Femur (tissue), 1 donor: ENCODE results near the gene ORM2.

ENCODE experiments used
- DNase-seq: peaks from one replicate; pipeline ENCODE4 v3.0.0-alpha.2; 2017

Gene ORM2

DNA sequence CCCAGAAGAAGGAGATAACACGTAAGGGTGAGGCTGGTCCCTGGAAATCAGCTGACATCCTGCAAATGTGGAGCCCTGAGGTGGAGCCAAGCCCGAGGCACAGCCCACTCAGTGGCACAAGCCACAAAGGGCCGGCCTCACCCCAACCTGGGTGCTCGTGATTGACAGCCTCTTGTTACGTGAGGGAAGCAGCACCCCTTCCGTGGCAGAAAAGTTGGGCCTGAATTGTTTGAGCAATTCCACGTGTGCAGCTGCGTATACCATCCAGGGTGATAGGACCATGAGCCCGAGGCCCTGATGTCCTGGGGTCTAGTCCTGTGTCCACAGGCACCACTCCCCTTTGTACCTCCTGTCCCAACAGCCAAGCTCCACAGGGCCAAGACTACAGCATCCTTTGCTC lies 4.8 kb downstream of the ORM2 start:
- DNase-seq, result no peak

DNA sequence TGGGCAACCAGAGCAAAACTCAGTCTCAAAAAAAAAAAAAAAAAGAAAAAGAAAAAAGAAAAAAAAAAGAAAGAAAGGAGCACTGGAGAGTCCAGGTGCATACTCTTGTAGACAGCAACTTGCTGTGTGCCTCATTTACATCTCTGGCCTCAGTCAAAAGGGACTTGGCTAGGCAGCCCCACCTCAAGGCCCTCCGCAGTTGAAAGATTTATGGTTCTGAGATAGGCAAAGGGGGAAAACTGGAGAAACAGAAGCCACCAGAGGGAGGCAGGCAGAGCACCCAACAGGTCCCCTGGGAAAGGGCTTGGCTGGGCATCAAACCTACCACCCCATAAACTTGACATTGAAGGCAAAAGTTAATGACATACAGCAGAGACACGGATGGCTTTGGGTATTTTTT lies 6.1 kb downstream of the ORM2 start:
- DNase-seq, result no peak

DNA sequence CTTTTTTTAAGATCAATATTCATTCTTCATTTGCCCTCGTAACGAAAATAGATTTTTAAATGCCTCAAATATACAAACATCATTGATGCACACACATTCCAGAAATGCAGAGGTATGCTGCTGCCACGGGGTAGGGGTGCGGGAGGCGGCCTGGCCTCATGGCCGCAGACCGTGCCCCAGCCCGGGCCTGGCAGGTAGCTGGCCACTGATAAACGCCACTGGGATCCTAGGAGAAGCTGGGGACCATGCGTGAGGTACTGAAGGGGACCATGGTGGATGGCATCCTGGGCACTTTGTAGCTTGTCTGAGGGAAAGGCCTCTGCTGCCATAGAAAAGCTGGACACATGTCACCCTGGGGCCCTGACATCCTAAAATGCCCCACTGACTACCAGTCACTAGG lies 6.5 kb downstream of the ORM2 start:
- no peak for DNase-seq

DNA sequence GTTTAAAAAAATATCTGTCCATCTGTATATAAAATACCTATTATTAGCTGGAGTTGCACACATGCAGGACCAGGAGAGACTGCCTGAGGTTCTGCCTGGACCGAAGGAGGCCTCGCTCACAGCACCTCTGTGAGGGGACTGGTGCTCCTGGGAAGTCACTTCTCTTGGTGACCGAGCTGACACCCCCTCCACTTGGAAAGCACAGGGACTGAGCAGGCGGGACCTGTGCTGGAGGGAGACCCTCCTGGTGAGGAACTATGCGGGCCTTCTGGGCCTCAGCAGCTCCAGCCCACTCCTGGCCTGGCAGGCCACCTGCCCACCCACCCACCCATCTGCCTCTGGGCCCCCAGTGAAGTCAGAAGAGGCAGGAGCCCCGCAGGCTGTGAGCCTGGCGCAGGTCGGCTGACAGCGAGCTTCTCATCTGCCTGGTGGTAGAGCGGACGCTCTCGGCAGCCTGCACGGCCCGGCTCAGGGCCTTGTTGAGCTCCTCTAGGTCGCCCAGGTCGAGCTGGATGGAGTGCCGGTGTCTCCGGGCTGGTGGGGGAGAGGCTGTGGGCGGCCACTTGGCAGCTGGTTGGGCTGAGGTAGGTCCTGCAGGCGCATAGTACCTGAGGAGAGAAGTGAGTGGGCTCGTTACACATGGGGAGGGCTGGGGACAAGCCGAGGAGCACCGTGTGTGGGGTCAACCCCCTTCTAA lies 7.2 kb downstream of the ORM2 start:
- DNase-seq, result no peak

DNA sequence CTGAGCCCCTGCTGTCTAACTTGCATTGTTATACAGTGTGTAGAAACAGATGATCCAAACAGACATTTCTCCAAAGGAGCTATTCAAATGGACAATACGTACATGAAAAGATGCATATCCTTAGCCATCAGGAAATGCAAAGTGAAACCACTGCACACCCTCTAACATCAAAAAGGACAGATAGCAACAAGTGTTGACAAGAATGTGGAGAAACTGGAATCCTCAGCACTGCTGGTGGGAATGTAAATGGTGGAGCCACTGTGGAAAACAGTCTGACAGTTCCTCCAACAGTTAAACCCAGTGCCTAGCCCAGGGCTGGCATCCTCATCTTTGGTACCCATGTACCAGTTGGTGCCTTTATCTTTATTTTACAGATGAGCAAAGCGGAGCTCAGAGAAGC lies 8.5 kb downstream of the ORM2 start:
- no peak for DNase-seq

DNA sequence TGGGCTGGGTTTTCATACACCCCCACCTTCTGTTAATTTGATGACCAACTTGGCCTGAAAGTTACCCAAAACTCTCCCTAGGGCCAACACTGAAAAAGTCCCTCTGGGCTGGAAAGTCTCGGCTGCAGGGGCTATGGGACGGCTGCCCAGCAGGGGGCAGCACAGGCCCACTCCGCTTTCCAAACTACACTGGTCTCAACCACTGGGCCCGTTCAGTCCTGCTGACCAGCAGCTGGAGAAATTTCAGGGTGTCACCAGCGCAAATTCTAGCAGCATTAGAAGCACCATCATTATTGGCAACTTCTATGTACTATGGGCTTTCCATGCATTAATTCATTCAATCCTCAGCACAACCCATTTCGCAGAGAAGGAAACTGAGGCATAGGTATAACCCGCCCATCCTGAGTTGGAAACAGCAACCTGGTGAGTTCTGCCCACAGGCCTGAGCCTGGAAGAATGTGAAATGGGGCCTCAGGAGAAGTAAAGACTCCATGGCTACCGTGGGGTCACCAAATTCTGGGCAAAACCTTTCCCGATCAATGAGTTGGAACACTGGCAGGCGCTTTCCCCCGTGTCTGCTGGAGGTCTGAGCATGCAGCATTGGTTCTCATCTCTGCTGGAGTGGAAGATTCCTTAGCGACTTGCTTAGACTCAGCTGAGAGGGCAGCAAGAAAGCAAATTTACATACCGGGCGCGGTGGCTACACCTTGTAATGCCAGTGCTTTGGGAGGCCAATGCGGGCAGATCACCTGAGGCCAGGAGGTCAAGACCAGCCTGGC lies 9.7 kb downstream of the ORM2 start:
- DNase-seq, result peak; percentile 43

DNA sequence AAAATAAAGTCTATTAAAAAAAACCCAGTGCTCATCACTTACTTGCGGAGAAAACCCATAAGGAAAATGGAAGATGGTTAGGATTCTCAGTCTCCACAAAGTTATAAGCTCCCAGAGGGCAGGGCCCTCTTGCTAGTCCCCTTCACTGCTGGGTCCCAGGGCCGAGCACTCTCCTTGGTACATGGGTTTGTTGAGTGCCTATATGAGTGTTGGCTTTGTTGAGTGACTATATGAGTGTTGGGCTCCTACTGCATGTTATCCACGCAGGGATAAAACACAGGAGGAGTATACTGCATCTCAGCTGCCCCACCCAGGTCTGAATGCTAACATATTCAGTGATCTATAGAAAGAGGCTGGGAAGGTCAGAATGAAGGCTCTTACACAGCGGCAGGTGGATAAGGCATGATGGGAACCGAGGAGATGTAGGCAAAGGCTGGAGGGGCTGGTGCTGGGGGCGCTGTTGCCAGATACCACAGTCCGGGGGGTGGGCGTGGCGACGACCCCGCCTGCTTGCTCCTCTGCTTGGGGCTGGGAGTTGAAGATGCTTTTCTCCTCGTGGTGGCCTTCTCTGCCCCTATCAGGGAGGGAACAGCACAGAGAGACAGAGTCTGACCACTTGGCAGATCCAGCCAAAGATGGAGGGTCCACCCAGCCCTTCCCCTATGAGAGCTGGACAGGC lies 11.6 kb downstream of the ORM2 start:
- no peak for DNase-seq

DNA sequence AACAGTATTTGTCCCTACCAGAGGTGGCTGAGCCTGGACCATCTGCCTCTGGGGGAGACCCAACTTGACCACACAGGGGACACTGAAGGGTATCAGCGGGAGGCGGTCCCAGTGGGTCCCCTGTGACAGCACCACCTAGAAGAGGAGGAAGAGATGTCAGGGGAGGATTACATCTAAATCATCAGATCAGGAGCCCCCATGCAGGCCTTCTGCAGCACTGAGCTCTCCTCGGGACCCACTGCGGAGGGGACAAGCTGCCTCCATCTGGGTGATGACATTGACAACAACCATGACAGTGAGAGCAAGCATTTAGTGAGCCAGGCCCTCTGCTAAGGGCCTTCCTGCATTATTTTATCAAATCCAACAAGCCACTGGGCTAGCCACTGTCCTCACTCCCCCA lies 12.3 kb downstream of the ORM2 start:
- DNase-seq, result no peak

DNA sequence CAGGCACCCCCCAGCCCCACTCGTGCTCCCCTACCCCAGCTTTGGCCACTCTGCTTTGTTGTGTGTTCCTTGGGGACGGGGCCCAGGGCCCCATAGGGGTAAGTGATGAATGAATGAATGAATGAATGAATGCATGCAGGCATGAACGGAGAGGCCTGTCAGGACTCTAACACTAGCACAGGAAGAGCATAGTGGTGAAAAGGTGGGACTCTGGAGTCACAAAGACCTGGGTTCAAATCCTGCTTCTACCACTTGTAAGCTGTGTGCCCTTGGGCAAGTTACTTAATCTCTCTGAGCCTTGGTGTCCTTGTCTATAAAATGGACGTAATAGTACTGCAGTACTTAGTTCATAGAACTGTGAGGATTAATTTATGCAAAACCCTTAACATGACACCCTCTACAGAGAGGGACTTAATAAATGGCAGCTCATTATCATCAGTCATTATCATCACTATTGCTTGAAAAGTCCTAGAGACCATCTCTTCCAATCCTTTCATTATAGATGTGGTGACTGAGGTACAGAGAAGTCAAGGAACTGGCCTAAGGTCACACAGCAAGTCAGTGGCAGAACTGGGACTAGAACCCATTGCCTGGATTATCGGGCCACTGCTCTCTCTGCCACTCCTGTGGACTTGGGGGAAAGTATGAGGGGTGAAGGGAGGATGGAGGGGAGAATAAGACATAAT lies 13.2 kb downstream of the ORM2 start:
- DNase-seq, result no peak

DNA sequence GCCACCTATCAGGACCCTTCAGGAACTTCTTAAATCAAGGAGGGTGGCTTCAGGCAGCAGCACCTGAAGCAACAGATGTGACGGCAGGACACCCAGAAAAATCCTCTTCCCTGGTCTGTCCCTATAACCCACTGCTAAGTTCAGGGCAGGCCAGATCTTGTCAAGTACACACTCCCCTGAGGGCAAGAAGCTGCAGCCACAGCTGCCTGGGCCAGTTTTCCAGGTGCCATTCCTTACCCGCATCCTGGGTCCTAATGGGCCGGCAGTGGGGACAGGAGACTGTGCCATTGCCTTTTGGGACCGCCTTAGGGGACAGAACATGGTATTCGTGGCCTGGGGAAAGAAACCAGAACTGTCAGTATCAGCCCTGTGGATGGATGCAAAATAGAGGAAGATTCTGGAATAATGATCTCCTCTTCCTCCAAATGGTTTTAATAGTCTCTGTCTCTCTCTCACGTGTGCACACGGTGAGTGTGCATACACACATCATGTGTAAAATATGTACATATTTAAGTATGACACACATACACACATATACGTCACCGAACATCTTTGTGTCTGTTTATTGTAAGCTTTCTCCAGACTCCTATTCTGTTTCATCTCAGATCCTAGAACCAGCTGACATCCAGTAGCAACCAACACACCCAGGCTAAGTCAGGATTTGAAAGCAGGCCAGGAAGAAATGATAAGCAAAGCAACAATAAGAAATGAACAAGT lies 14.0 kb downstream of the ORM2 start:
- no peak for DNase-seq

DNA sequence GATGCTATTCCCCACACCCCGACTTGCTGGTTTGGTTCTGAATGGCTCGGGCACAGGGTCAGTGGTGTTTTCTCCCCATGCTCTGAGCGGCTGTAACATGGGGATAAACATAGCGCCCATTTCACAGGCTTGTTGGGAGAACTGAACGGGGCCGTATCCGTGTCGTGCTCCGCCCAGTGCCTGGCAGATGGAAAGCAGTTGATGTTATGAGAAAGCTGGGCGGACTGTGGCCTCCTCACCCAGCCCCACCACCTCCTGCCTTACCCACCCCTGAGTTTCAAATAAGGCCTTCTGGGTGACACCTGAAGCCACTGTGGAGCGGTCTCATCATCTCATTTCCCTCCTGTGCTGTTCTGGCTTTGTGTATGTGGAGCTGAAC lies 14.5 kb downstream of the ORM2 start:
- no peak for DNase-seq

DNA sequence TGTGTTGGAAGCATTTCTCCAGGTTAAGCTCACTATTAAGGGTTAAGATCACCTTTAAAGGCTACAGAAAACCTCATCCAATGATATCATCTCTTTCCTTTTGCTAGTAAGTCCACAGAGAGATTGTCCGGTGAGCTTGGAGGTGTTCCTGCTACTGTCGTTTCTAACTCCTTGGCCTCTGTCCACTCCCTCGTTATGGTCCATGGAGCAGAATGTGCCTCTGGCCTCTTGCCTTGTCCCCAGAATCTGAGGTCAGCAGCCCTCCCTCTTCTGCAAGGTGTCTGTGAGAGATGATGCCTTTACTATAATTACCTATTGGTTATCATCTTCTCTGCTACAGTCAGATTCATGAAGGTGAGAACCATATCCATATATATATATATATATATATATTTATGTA lies 15.0 kb downstream of the ORM2 start:
- DNase-seq, result no peak

DNA sequence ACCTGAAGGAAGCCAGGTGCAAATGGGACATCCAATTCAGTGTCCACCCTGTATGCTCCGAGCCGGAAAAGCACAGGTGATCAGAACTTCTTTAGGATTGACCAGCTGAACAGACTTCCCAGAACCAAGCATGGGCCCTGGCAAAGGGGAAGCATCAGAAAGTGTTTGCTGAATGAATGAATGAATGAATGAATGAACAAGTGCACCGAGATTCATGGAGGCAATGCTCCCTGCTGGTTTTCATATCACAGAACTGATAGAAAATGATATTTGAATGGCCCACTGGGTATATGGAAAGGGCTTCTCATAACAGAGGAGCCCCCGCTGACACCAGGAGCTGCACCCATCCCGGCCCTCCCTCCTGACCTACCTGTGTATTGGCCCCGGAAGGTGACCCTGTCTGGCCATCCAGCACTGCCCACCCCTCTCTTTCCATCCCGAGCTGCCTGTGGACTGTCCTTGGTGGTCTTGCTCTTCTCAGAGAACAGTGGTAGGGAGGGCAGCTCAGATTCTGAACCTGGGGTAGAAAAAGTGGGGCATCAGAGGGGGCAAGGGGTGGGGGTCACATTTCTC lies 15.9 kb downstream of the ORM2 start:
- DNase-seq, result no peak

DNA sequence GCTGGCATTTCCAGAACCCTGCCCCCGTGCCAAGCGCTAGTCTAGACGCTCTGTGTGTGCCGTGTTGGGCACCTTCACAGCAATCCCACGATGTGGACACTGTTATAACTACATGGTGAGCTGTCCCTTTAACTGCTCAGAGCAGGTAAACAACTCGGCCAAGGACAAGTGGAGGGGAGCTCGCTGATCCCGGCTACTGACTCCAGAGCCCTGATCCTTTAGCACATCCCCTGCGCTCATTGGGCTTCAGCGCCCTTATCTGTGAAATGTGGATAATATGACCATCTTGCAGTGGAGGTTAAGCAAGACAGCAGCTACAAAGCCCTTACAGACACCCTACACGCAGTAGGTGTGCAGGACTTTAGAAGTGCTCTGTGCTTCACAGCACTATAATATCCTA lies 16.5 kb downstream of the ORM2 start:
- no peak for DNase-seq

DNA sequence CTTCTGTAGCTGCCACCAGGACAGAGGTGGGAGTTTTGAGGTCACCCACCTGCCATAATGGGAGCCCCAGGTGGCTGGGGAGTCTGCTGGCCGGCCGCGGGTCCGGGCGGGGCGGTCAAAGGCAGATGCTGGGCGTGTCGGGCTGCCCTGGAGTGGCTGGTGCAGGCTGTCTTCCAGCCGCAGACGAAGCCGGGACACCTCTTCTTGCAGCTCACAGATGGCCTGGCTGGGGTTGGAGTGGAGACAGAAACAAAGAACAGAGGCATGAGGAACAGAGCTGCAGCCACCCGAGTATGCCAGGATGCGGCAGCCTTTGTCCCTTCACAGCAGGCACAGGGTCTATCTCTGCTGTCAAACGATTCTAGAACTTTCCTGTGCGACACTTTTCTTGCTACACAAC lies 18.0 kb downstream of the ORM2 start:
- no peak for DNase-seq

DNA sequence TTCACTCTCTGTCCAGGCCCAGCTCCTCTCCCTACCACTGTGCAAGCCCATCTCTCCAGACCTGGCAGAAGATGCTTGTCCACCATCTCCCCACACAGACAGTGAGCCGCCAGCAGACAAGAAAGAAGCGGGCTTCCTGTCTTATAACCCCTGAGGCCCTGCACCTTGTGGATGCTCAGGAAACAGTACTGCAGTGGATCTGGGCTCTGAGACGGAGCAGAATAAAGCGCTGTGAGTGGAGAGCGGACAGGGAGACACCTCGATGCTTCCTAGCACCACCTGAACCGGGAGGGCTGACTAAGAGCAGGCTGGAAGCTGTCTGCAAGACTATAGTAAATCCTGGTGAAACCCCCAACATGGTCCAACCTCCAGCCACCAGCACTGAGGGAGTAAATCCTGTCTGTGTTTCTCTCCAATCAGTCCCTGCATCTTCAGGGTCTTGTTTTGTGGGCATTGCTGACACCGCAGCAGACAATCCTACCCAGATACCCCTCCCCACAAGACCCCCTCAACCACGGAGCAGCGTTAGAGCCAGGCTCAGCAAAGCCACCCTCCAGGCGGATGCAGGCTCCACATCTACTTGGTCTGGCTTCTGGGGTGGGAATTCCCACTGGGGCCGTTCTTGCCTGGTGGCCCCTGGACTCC lies 18.7 kb downstream of the ORM2 start:
- DNase-seq, result no peak

DNA sequence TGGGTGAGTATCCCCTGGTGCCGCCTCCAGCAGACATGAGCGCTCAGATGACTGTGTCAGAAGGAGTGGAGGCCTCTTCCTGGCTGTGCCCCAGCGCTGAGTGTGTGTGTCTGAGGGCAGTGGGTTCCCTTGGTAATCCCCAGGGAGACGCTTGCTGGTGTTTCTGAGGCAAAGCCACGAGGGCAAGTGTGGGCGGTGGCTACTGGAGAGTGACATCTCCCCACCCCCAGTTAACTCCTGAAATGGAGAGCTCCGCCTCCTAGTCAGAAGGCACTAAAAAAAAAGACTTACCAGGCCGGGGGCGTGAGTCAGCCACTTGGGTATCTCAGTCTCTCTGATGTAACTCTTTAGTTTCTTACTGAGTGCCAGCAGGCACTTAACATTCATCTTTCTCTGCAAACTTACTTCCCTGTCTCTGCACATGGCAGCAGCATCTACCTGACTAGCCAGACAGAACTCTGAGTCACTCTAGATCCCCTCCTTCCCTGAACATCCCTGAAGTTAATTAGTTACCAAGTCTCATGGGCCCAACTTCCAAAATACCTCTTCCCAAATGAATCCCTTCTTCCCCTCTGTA lies 19.3 kb downstream of the ORM2 start:
- DNase-seq, result peak; percentile 72

DNA sequence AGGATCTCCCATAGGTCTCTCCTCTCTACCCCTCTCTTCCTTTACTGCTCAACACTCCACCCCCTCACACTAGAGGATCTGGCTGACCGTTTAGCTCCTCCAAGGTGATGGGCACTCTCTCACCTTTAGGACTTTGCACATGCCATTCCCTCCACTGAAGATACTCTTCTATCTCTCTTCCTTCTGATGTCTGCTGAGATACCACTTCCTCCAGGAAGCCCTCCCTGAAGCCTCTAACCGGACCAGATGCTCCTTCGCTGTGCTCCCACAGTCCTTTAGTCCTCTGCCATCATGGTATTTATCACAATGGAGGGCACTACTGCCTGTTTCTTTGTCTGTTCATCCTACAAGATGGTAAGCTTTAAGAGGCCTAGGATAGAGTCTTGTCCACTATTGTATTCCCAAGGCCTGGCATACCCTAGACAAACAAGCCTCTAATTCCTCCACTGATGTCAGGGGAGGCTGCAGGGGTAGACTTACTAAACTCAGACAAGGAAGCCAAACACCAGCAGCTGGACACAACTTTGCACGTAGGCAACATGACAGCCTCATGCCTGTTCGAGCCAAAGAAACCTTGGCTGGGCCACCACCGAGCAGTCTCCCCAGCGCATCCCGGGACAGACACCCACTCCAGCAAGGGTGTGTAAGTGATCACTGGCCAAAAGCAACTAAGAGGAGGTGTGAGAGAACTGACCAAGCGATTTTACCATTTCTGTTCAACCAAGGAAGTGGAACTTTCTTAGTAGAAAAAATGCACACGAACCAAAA lies 20.2 kb downstream of the ORM2 start:
- DNase-seq, result no peak

DNA sequence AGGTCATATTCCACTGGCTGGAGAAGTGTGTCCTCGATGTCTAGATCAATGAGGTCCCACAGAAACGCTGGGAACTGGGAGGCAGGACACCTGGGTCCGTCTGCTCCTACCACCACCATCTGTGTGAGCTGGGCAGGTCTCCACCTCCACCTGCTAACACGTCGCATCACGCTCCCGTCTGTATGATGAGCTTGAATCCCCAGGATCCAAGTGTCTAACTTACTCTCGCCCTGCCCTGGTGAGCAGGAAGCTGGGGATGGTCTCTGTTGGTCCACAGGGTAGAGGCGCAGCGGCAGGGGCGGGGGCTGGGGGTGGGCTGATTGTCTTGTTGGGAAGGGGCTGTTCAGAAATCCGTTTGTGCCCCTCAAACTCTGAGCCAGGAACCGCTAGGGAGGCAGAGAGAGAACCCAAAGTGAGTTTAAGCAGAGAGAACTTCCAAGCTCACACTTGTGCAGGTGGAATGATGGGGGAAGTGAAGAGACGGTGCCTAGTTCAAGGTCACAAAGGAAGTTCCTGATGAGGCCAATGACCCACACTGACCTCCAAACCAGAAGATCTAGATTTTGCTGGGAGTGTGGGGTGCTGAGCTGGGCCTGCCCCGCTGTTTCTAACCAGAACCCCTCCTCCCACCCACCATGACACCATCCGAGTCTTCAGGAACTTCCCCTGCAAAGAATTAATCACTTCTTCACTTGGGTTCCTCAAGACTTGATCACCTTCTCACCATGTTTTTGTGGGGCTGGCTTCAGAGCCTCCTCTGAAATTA lies 21.1 kb downstream of the ORM2 start:
- DNase-seq, result no peak

DNA sequence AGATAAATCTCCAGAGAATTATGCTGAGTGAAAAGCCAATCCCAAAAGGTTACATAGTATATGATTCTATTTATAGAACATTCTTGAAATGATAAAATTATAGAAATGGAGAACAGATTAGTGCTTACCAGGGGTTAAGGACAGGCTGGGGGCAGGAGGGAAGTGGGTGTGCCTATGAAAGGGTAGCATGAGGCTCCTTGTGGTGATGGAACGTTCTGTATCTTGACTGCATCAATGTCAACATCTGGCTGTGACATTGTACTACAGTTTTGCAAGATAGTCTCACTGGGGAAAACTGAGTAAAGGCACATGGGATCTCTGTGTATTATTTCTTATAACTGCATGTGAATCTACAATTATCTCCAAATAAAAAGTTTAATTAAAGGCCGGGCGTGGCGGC lies 22.3 kb downstream of the ORM2 start:
- DNase-seq, result no peak
